Adipocyte (in vitro differentiated cells): ENCODE data around the gene S100A4.
"Not testable (repeated sequence)": the region's sequence is repeated elsewhere in the genome, so short reads cannot be mapped to it uniquely, and the experiment has no call there.

Experiments used
- DNase-seq: peaks from one replicate; pipeline ENCODE4 v3.0.0-alpha.2; 2015; ENCODE audit warnings: low read depth
- H3K27me3 ChIP-seq: replicated peaks from 2 replicates; pipeline ENCODE4 v1.7.0; 2013; ENCODE audit warnings: mild to moderate bottlenecking, low read length, moderate library complexity; ENCODE audit not compliant: control insufficient read depth, insufficient read depth
- H3K36me3 ChIP-seq: 2 replicates; pipeline ENCODE4 v1.7.0; 2013; ENCODE audit warnings: low read length, mild to moderate bottlenecking, moderate library complexity; ENCODE audit not compliant: control insufficient read depth, insufficient read depth, severe bottlenecking
- H3K4me1 ChIP-seq: 2 replicates; pipeline ENCODE4 v1.7.0; 2013; ENCODE audit warnings: mild to moderate bottlenecking, low read length, moderate library complexity; ENCODE audit not compliant: control insufficient read depth, insufficient read depth
- H3K4me3 ChIP-seq: 2 replicates; pipeline ENCODE4 v1.7.0; 2013; ENCODE audit warnings: mild to moderate bottlenecking, low read length, moderate library complexity
- H3K9ac ChIP-seq: 2 replicates; pipeline ENCODE4 v1.7.0; 2013; ENCODE audit warnings: mild to moderate bottlenecking, low read length, moderate library complexity
- H3K9me3 ChIP-seq: 2 replicates; pipeline ENCODE4 v1.7.0; 2013; ENCODE audit warnings: mild to moderate bottlenecking, low read length, moderate library complexity; ENCODE audit not compliant: control insufficient read depth

S100A4 gene

GRCh38 chr1:153527683-153528040, 17.9 kb downstream of the S100A4 start:
- no peaks in the 10 kb centered on the region for H3K9me3 ChIP-seq
- no peaks in the 10 kb centered on the region for H3K36me3 ChIP-seq
- no peaks in the 10 kb centered on the region for H3K27me3 ChIP-seq
- H3K9ac ChIP-seq = no peak overlapping the region
- no peak for DNase-seq
- no peak overlapping the region for H3K4me3 ChIP-seq
- H3K4me1 ChIP-seq = peaks cover 16% of the 10 kb centered on the region

GRCh38 chr1:153527023-153527682, 18.5 kb downstream of the S100A4 start:
- H3K36me3 ChIP-seq = no peaks in the 10 kb centered on the region
- no peak overlapping the region for H3K9ac ChIP-seq
- no peak for DNase-seq
- no peak overlapping the region for H3K4me3 ChIP-seq
- no peaks in the 10 kb centered on the region for H3K27me3 ChIP-seq
- H3K9me3 ChIP-seq = no peaks in the 10 kb centered on the region
- H3K4me1 ChIP-seq = peaks cover 12% of the 10 kb centered on the region

GRCh38 chr1:153526132-153526543, 19.5 kb downstream of the S100A4 start:
- DNase-seq = no peak
- peaks cover 12% of the 10 kb centered on the region for H3K4me1 ChIP-seq
- no peak overlapping the region for H3K9ac ChIP-seq
- no peaks in the 10 kb centered on the region for H3K9me3 ChIP-seq
- no peaks in the 10 kb centered on the region for H3K27me3 ChIP-seq
- no peaks in the 10 kb centered on the region for H3K36me3 ChIP-seq
- no peak overlapping the region for H3K4me3 ChIP-seq

- H3K4me3 ChIP-seq = no peak overlapping the region
- H3K36me3 ChIP-seq = no peaks in the 10 kb centered on the region
- H3K27me3 ChIP-seq = no peaks in the 10 kb centered on the region
- no peak overlapping the region for H3K9ac ChIP-seq
- peaks cover 12% of the 10 kb centered on the region for H3K4me1 ChIP-seq
- no peaks in the 10 kb centered on the region for H3K9me3 ChIP-seq
- DNase-seq = no peak
These were observed 20.4 kb downstream of the S100A4 start for GRCh38 chr1:153525088-153525728.

GRCh38 chr1:153522353-153523048, 23.1 kb downstream of the S100A4 start:
- H3K9me3 ChIP-seq, H3K9ac ChIP-seq, H3K4me3 ChIP-seq, H3K36me3 ChIP-seq, H3K27me3 ChIP-seq, DNase-seq: not testable (repeated sequence)
- H3K4me1 ChIP-seq = peaks cover 12% of the 10 kb centered on the region

- not testable (repeated sequence) for H3K9me3 ChIP-seq, H3K4me3 ChIP-seq, DNase-seq, H3K36me3 ChIP-seq, H3K27me3 ChIP-seq, H3K9ac ChIP-seq
- H3K4me1 ChIP-seq = peaks cover 12% of the 10 kb centered on the region
These were observed 23.8 kb downstream of the S100A4 start for GRCh38 chr1:153521808-153522207.

GRCh38 chr1:153520818-153521476, 24.7 kb downstream of the S100A4 start:
- H3K4me3 ChIP-seq = no peak overlapping the region
- H3K27me3 ChIP-seq = no peaks in the 10 kb centered on the region
- peaks cover 5% of the 10 kb centered on the region for H3K4me1 ChIP-seq
- H3K36me3 ChIP-seq = no peaks in the 10 kb centered on the region
- no peak for DNase-seq
- H3K9me3 ChIP-seq = no peaks in the 10 kb centered on the region
- H3K9ac ChIP-seq = no peak overlapping the region

GRCh38 chr1:153520137-153520691, 25.4 kb downstream of the S100A4 start:
- not testable (repeated sequence) for H3K36me3 ChIP-seq, H3K9me3 ChIP-seq, H3K9ac ChIP-seq, H3K4me1 ChIP-seq, DNase-seq, H3K27me3 ChIP-seq, H3K4me3 ChIP-seq

GRCh38 chr1:153519242-153519641, 26.4 kb downstream of the S100A4 start:
- no peak overlapping the region for H3K9ac ChIP-seq
- no peaks in the 10 kb centered on the region for H3K27me3 ChIP-seq
- H3K36me3 ChIP-seq = no peaks in the 10 kb centered on the region
- H3K9me3 ChIP-seq = no peaks in the 10 kb centered on the region
- H3K4me1 ChIP-seq = no peaks in the 10 kb centered on the region
- DNase-seq = no peak
- H3K4me3 ChIP-seq = no peak overlapping the region

GRCh38 chr1:153515504-153516394, 29.9 kb downstream of the S100A4 start:
- no peaks in the 10 kb centered on the region for H3K9me3 ChIP-seq
- H3K9ac ChIP-seq = no peak overlapping the region
- DNase-seq = no peak
- no peak overlapping the region for H3K4me3 ChIP-seq
- no peaks in the 10 kb centered on the region for H3K4me1 ChIP-seq
- H3K36me3 ChIP-seq = no peaks in the 10 kb centered on the region
- no peaks in the 10 kb centered on the region for H3K27me3 ChIP-seq
